Right atrium auricular region (tissue), 2 donors: Measurements from ENCODE around the gene PEPD. TPM values are rescaled to one million over a fixed set of nuclear protein-coding genes. Genes with fewer than 3 reads are reported as not detected.

Experiments used
- DNase-seq: peaks from one replicate; pipeline ENCODE4 v3.0.0-alpha.2; 2019; ENCODE audit warnings: low spot score
- H3K27ac ChIP-seq, 2 donors: fragments of 200-600 bp; sonication (generic); 1 replicate in 1 of 2; 2 replicates in 1 of 2; pipeline ENCODE4 v1.5.1; 2016 to 2019
- H3K27me3 ChIP-seq, 2 donors: fragments of 200-600 bp; sonication (generic); one replicate each; pipeline versions ENCODE4 v1.5.1 to v1.6.0; 2017 to 2019
- H3K36me3 ChIP-seq: fragments of 200-600 bp; sonication (generic); one replicate; pipeline ENCODE4 v1.5.1; 2016
- H3K4me1 ChIP-seq, 2 donors: fragments of 200-600 bp; sonication (generic); one replicate each; pipeline versions ENCODE4 v1.5.1 to v1.6.0; 2017 to 2019
- H3K4me3 ChIP-seq, 2 donors: fragments of 200-600 bp; sonication (generic); 1 replicate in 1 of 2; 2 replicates in 1 of 2; pipeline ENCODE4 v1.5.1; 2017 to 2019; ENCODE audit warnings: mild to moderate bottlenecking in 1 of 2, moderate library complexity in 1 of 2
- H3K9me3 ChIP-seq, 2 donors: fragments of 200-600 bp; sonication (generic); one replicate each; pipeline ENCODE4 v1.5.1; 2019
- total RNA-seq, 2 donors: library from RNA; depleted of rRNA; stranded (reverse); fragments of >200 nt; gene quantifications; one replicate each; pipeline ENCODE4 v1.1.0, GENCODE V29; 2016
- TF ChIP-seq, protein P1 (sequence below), 2 donors: fragments of 200-600 bp; sonication (generic); IDR thresholded peaks; one replicate each; pipeline ENCODE4 v1.5.1; 2019; ENCODE audit warnings: antibody characterized with exemption in 2 of 2

The PEPD gene
- total RNA-seq, 2 donors from 2014 or later: 27.1 to 38.9 TPM

- no peak for DNase-seq
- Histone ChIP-seq H3K4me3 (no peak overlapping the region), H3K36me3 (no peaks in the 10 kb centered on the region), H3K4me1 (no peaks in the 10 kb centered on the region), H3K27ac (no peak overlapping the region), H3K9me3 (no peaks in the 10 kb centered on the region), H3K27me3 (no peaks in the 10 kb centered on the region)
- TF ChIP-seq, protein P1, sequence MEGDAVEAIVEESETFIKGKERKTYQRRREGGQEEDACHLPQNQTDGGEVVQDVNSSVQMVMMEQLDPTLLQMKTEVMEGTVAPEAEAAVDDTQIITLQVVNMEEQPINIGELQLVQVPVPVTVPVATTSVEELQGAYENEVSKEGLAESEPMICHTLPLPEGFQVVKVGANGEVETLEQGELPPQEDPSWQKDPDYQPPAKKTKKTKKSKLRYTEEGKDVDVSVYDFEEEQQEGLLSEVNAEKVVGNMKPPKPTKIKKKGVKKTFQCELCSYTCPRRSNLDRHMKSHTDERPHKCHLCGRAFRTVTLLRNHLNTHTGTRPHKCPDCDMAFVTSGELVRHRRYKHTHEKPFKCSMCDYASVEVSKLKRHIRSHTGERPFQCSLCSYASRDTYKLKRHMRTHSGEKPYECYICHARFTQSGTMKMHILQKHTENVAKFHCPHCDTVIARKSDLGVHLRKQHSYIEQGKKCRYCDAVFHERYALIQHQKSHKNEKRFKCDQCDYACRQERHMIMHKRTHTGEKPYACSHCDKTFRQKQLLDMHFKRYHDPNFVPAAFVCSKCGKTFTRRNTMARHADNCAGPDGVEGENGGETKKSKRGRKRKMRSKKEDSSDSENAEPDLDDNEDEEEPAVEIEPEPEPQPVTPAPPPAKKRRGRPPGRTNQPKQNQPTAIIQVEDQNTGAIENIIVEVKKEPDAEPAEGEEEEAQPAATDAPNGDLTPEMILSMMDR (IDR thresholded peaks at IDR 0.05): no peak
Measured at GRCh38 chr19:33362508-33363228, 158.9 kb downstream of the PEPD start.

- Histone ChIP-seq H3K36me3 (no peaks in the 10 kb centered on the region), H3K4me3 (no peak overlapping the region), H3K27me3 (no peaks in the 10 kb centered on the region), H3K27ac (no peak overlapping the region), H3K4me1 (no peaks in the 10 kb centered on the region), H3K9me3 (peaks cover 0 to 9% of the 10 kb centered on the region in 2 donors)
- DNase-seq: no peak
- TF ChIP-seq, protein P1 (IDR thresholded peaks at IDR 0.05): no peak
Measured at GRCh38 chr19:33359581-33359980, 162.0 kb downstream of the PEPD start.

- H3K4me3 ChIP-seq: no peak overlapping the region
- no peak for DNase-seq
- no peak overlapping the region for H3K27ac ChIP-seq
- H3K27me3 ChIP-seq: no peaks in the 10 kb centered on the region
- TF ChIP-seq, protein P1 (IDR thresholded peaks at IDR 0.05): no peak
- peaks cover 0 to 9% of the 10 kb centered on the region in 2 donors for H3K9me3 ChIP-seq
- H3K4me1 ChIP-seq: no peaks in the 10 kb centered on the region
- no peaks in the 10 kb centered on the region for H3K36me3 ChIP-seq
Measured at GRCh38 chr19:33358408-33358807, 163.2 kb downstream of the PEPD start.

DNA sequence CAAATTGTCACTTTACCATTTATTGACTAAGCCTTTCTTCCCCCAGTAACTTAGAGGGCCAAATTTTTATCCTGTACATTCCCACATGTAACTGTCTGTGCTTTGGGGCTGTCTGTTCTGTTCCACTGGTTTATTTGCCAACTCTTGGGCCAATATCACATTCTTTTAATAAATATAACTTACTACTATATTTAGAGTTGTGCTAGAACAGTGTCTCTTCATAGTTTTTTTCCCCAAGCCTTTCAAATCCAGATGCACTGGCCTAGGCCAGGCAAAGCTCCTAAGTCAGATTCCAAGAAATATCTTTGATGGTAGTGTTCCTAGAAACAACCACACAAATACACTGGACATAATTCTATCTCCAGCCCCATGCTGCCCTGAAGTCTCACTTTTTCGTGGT is 164.0 kb downstream of the PEPD start:
- H3K27me3 ChIP-seq: no peaks in the 10 kb centered on the region
- no peak for DNase-seq
- peaks cover 0 to 9% of the 10 kb centered on the region in 2 donors for H3K9me3 ChIP-seq
- TF ChIP-seq, protein P1 (IDR thresholded peaks at IDR 0.05): no peak
- no peaks in the 10 kb centered on the region for H3K36me3 ChIP-seq
- no peak overlapping the region for H3K4me3 ChIP-seq
- no peak overlapping the region for H3K27ac ChIP-seq
- H3K4me1 ChIP-seq: no peaks in the 10 kb centered on the region

- Histone ChIP-seq H3K27ac (no peak overlapping the region), H3K4me1 (no peaks in the 10 kb centered on the region), H3K27me3 (no peaks in the 10 kb centered on the region), H3K4me3 (no peak overlapping the region), H3K9me3 (peaks cover 0 to 9% of the 10 kb centered on the region in 2 donors), H3K36me3 (no peaks in the 10 kb centered on the region)
- DNase-seq: no peak
- TF ChIP-seq, protein P1 (IDR thresholded peaks at IDR 0.05): no peak
Measured at GRCh38 chr19:33355535-33355934, 166.1 kb downstream of the PEPD start.
